Measurements from ENCODE around the gene RNLS. TPM values are rescaled to one million over a fixed set of nuclear protein-coding genes. Genes with fewer than 3 reads are reported as not detected.

RNLS gene
- total and polyA plus RNA-seq, 5 donors: 11.1 to 20.8 (median 16.2) TPM

DNA sequence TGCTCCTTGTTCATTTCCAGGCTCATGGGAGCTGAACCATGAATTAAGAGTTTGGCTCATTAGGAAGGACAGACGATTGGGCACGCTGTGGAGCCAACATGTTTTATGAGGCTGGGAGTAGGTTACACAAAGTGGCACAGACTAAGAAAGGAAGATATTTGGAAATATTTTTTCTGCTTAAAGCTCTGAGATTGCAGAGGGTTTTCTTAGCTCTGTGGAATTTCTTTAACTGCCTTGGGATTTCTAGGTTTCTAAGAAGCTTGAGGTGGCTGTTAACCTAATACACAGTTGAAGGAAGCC is 344.6 kb downstream of the RNLS start:
- DNase-seq (no peak), ATAC-seq (no peak)
- H3K4me3 ChIP-seq (ENCODE audit: low read length): no peak overlapping the region
- intact Hi-C loops (cut with DNase I): no loop called here
- WGBS: 55% methylated on average over 2 of the region's 2 CpGs
- no peaks in the 10 kb centered on the region for H3K27me3 ChIP-seq (ENCODE audit: control insufficient read depth, insufficient read depth)
- peak overlapping the region; percentile 67 for H3K27ac ChIP-seq (ENCODE audit: low read length)
- no peaks in the 10 kb centered on the region for H3K9me3 ChIP-seq (ENCODE audit: control insufficient read depth, low read length)
- H3K4me1 ChIP-seq (ENCODE audit: control insufficient read depth, insufficient read depth, low read length): peaks cover 12% of the 10 kb centered on the region

DNA sequence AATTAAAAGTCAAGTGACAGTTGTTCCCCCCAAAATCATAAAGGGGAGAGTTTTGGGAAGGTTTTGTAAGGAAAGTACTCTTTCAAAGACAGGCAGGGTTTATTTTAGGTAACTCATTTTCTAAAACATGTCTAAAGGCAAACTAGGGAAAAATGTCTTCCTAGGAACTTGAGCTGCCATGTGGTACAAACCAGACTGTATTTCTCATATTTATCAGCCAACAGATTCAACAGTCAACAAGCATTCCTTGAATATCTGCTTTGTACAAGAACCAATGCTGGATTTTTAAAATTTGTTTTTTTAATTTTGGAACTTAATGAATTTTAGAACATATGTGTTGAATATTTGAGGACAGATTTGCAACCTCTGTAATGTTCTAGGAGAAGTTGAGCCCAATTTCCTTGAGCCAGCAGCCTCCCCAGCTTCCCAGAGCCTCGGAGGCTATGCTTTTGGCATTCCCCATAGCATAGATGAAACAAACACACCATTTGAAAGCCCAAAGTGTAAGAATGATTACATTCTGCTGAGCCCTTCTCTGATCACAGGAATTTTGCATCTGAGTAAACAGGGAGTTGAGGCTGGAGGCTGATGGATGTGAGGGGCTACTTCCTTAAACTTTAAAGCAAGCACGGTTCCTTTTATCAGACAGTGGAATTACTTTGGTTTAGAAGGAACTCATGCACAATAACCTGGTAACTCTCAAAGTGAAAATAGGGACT is 345.1 kb downstream of the RNLS start:
- Histone ChIP-seq H3K27me3 (ENCODE audit: control insufficient read depth, insufficient read depth) (no peaks in the 10 kb centered on the region), H3K27ac (ENCODE audit: low read length) (peak overlapping the region; percentile 67), H3K4me1 (ENCODE audit: control insufficient read depth, insufficient read depth, low read length) (peaks cover 12% of the 10 kb centered on the region), H3K9me3 (ENCODE audit: control insufficient read depth, low read length) (no peaks in the 10 kb centered on the region), H3K4me3 (ENCODE audit: low read length) (no peak overlapping the region)
- intact Hi-C loops (cut with DNase I): no loop called here
- no peak for ATAC-seq
- 55% methylated on average over 2 of the region's 2 CpGs for WGBS
- no peak for DNase-seq

DNA sequence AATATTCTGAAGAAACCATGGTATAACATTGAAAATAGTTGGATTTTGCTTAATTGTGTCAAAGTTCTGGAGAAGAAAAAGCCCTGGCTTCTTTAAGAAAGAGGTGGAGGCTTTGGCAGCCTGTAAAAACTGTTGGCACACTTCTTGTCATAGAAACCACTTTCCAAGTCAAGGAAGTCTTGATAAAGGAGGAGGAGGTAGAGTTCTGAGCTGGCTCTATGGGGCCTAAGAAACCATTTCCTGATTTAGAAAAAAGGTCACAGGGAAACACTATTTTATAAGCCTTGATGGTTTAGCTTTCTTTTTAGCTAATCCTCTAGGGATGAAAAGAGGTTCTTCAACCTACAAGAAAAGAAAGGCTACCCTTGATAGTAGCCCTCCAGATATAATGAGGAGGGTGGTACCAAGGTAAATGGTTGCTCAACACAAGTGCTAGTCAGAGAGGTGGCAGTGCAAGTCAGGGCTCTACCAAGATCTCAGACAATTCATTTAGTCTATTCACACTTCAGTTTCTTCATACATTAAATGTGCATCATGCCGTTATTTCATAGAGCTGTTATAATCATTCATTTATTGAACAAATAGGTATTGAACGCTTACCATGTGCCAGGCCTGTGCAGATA is 346.9 kb downstream of the RNLS start:
- no peak overlapping the region for H3K27ac ChIP-seq (ENCODE audit: low read length)
- H3K9me3 ChIP-seq (ENCODE audit: control insufficient read depth, low read length): no peaks in the 10 kb centered on the region
- no peak overlapping the region for H3K4me3 ChIP-seq (ENCODE audit: low read length)
- peaks cover 19% of the 10 kb centered on the region for H3K4me1 ChIP-seq (ENCODE audit: control insufficient read depth, insufficient read depth, low read length)
- no peak for DNase-seq
- 89% methylated on average over 2 of the region's 2 CpGs for WGBS
- intact Hi-C loops (cut with DNase I): no loop called here
- H3K27me3 ChIP-seq (ENCODE audit: control insufficient read depth, insufficient read depth): no peaks in the 10 kb centered on the region
- ATAC-seq: peak; percentile 42 to 69

GRCh38 chr10:88234297-88234696 is 348.8 kb downstream of the RNLS start:
- 58% methylated on average over 4 of the region's 4 CpGs for WGBS
- Histone ChIP-seq H3K27me3 (ENCODE audit: control insufficient read depth, insufficient read depth) (no peaks in the 10 kb centered on the region), H3K9me3 (ENCODE audit: control insufficient read depth, low read length) (no peaks in the 10 kb centered on the region), H3K27ac (ENCODE audit: low read length) (peak overlapping the region; percentile 33), H3K4me3 (ENCODE audit: low read length) (no peak overlapping the region), H3K4me1 (ENCODE audit: control insufficient read depth, insufficient read depth, low read length) (peaks cover 19% of the 10 kb centered on the region)
- intact Hi-C loops (cut with DNase I): no loop called here
- ATAC-seq (peak; percentile 14 to 50), DNase-seq (peak in 2 of 3 donors; percentile 30 to 74)

DNA sequence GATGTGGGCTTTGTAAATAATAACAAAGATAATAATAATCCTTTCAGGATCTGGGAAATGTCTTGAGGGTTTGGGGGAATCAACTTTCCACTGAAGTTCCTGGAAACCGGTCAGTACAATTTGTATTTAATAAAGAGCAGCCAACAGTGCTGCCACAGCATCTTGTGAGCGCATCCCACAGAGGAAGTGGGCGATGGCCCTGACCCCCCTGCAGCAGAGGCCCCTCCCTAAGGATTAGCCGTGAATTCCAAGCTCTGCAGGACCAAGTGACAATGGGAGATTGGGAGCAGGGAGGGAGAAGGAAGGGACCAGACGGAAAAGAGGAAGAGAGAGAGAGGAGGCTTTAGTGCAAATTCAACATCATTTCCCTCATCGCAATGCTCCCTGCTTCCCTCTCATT is 349.2 kb downstream of the RNLS start:
- intact Hi-C loops (cut with DNase I): no loop called here
- peak; percentile 16 to 23 for ATAC-seq
- DNase-seq: no peak
- H3K9me3 ChIP-seq (ENCODE audit: control insufficient read depth, low read length): no peaks in the 10 kb centered on the region
- H3K27me3 ChIP-seq (ENCODE audit: control insufficient read depth, insufficient read depth): no peaks in the 10 kb centered on the region
- peaks cover 17% of the 10 kb centered on the region for H3K4me1 ChIP-seq (ENCODE audit: control insufficient read depth, insufficient read depth, low read length)
- H3K27ac ChIP-seq (ENCODE audit: low read length): peak overlapping the region; percentile 33
- H3K4me3 ChIP-seq (ENCODE audit: low read length): no peak overlapping the region
- WGBS: 48% methylated on average over 6 of the region's 6 CpGs

DNA sequence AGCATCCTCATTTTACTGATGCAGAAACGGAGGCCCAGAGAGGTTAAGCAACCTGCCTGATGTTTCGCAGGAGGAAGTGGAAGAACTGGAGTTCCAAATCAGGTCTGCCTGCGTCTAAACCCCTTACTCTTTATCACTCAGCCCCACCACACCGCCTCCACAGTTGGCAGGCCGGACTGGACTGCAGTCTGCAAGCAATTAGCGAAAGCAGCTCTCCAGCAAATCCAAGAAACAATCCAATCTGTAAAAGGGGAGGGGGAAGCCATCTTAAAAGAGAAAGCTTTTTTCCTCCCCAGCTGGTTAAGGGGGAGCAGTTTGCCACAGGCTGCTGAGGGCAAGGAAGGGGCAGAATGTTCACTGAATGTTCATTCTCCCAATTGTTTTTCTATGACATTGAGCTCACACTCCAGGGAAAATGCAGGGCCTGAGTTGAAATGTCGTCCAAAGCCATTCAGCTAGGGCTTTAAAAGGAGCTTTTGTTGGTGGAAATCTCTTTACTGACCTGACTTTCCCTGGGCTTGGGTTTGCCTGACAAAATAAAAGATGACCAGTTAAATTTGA is 350.1 kb downstream of the RNLS start:
- ATAC-seq (peak; percentile 33 to 36), DNase-seq (peak in 2 of 3 donors; percentile 52 to 64)
- Histone ChIP-seq H3K4me1 (ENCODE audit: control insufficient read depth, insufficient read depth, low read length) (peaks cover 15% of the 10 kb centered on the region), H3K27me3 (ENCODE audit: control insufficient read depth, insufficient read depth) (no peaks in the 10 kb centered on the region), H3K27ac (ENCODE audit: low read length) (peak overlapping the region; percentile 21), H3K9me3 (ENCODE audit: control insufficient read depth, low read length) (no peaks in the 10 kb centered on the region), H3K4me3 (ENCODE audit: low read length) (no peak overlapping the region)
- intact Hi-C loops (cut with DNase I): no loop called here
- 59% methylated on average over 7 of the region's 7 CpGs for WGBS

GRCh38 chr10:88232029-88232895 is 350.9 kb downstream of the RNLS start:
- 36% methylated on average over 5 of the region's 5 CpGs for WGBS
- Histone ChIP-seq H3K27me3 (ENCODE audit: control insufficient read depth, insufficient read depth) (no peaks in the 10 kb centered on the region), H3K4me3 (ENCODE audit: low read length) (no peak overlapping the region), H3K4me1 (ENCODE audit: control insufficient read depth, insufficient read depth, low read length) (peaks cover 19% of the 10 kb centered on the region), H3K27ac (ENCODE audit: low read length) (peak overlapping the region; percentile 64), H3K9me3 (ENCODE audit: control insufficient read depth, low read length) (no peaks in the 10 kb centered on the region)
- ATAC-seq (peak; percentile 62 to 65), DNase-seq (peak; percentile 93 to 98 (median 94))
- intact Hi-C loops (cut with DNase I): no loop called here

DNA sequence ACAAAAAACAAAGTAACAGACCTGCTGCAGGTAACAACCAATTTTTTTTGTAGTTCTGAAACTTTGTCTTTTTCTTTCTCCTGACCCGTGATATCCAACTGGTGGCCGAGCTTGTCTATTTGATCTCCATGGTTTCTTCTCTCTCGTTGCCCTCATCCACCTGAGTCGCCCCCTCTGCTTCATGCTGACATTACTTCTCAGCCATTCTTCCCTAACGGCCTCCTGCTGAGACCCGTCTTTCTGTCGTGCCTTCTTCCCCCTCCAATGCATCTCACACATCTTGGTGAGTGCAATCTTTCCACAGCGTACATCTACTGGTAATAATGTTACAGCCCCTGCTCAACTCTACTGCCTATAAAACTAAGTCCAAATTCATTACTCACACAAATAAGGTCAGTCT is 352.9 kb downstream of the RNLS start:
- H3K4me1 ChIP-seq (ENCODE audit: control insufficient read depth, insufficient read depth, low read length): peaks cover 19% of the 10 kb centered on the region
- H3K27ac ChIP-seq (ENCODE audit: low read length): no peak overlapping the region
- ATAC-seq (no peak), DNase-seq (no peak)
- no peaks in the 10 kb centered on the region for H3K9me3 ChIP-seq (ENCODE audit: control insufficient read depth, low read length)
- no peaks in the 10 kb centered on the region for H3K27me3 ChIP-seq (ENCODE audit: control insufficient read depth, insufficient read depth)
- H3K4me3 ChIP-seq (ENCODE audit: low read length): no peak overlapping the region
- 97% methylated on average over 8 of the region's 8 CpGs for WGBS
- intact Hi-C loops (cut with DNase I): no loop called here

DNA sequence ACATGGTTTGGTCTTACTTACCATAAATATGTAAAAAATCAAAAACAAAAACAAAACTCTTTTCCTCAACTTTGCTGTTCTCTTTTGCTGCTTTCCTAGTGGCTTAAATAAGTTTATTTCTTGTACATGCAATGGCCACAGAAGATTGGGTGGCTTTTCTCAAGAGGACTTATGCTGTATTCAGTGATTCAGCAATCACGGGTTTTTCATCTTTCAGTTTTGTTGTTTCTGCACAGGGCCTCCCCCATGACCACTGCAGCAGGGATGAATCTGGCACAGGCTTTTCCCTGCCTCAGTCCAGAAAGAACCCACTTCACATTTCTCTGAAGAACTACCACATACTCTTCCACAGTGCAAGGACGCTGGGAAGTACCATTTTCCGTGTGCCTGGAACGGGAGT is 355.0 kb downstream of the RNLS start:
- peak overlapping the region; percentile 25 for H3K27ac ChIP-seq (ENCODE audit: low read length)
- H3K4me3 ChIP-seq (ENCODE audit: low read length): no peak overlapping the region
- 81% methylated on average over 4 of the region's 4 CpGs for WGBS
- DNase-seq: no peak
- H3K9me3 ChIP-seq (ENCODE audit: control insufficient read depth, low read length): no peaks in the 10 kb centered on the region
- H3K27me3 ChIP-seq (ENCODE audit: control insufficient read depth, insufficient read depth): no peaks in the 10 kb centered on the region
- intact Hi-C loops (cut with DNase I): loop anchor here in 2 of 4 donors (5.0 kb wide), 2 partner anchors 366 to 421 kb away; partner anchors contain the start of genes KLLN (in 1 of the 2) and PTEN (in 1 of the 2)
- no peak for ATAC-seq
- peaks cover 11% of the 10 kb centered on the region for H3K4me1 ChIP-seq (ENCODE audit: control insufficient read depth, insufficient read depth, low read length)

DNA sequence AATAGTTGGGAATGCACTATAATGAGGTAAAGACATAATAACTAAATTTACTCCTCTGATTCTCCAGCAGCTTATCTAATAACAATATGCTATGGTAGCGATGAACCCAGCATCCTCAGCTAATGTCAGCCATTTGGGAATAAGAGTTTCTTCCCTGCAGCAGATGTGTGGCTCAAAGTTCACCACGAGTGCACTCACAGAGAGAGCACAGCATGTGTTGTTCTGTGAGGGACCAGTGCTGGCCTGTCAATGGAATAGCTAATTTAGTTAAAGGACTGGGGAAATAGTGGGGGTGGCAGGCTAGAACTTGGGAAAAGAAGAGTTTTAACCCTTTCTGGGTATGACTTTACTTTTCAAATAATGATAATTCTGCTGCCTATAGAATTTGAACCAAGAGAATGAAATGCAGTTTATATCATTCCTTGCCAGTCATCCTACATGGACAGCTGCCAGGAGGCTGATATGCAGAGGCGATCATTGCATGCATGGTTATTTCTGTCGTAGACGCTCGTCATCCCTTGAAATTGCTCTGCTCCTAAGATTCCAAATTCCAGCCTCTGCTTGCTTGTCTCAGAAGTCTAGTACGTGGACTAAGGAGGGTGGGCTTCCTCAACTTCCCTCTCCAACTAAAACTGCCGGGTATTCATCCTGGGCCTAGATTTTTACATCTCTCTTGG is 355.6 kb downstream of the RNLS start:
- ATAC-seq (peak; percentile 76 to 81), DNase-seq (peak; percentile 44 to 65 (median 55))
- Histone ChIP-seq H3K27ac (ENCODE audit: low read length) (peak overlapping the region; percentile 73), H3K4me3 (ENCODE audit: low read length) (no peak overlapping the region), H3K9me3 (ENCODE audit: control insufficient read depth, low read length) (no peaks in the 10 kb centered on the region), H3K27me3 (ENCODE audit: control insufficient read depth, insufficient read depth) (no peaks in the 10 kb centered on the region), H3K4me1 (ENCODE audit: control insufficient read depth, insufficient read depth, low read length) (peaks cover 11% of the 10 kb centered on the region)
- intact Hi-C loops (cut with DNase I): loop anchor here in 2 of 4 donors (5.0 kb wide), 2 partner anchors 365 to 420 kb away; partner anchors contain the start of genes KLLN (in 1 of the 2) and PTEN (in 1 of the 2)
- 35% methylated on average over 8 of the region's 8 CpGs for WGBS
